Mucosa of rectum (tissue), 2 donors: ENCODE data around the gene MYRIP.
"Not testable (repeated sequence)": the region's sequence is repeated elsewhere in the genome, so short reads cannot be mapped to it uniquely, and the experiment has no call there.

Experiments
- H3K27ac ChIP-seq, 2 donors: one replicate each; pipeline ENCODE4 v1.7.0; 2013; ENCODE audit warnings: inconsistent platforms in 2 of 2, low read depth in 2 of 2, low read length in 2 of 2
- H3K27me3 ChIP-seq, 2 donors: one replicate each; pipeline ENCODE4 v1.7.0; 2013; ENCODE audit warnings: low read length in 2 of 2; ENCODE audit not compliant: control insufficient read depth in 2 of 2, insufficient read depth in 2 of 2
- H3K36me3 ChIP-seq, 2 donors: one replicate each; pipeline ENCODE4 v1.7.0; 2013; ENCODE audit warnings: low read length in 2 of 2; ENCODE audit not compliant: control insufficient read depth in 2 of 2, insufficient read depth in 2 of 2
- H3K4me1 ChIP-seq, 2 donors: one replicate each; pipeline ENCODE4 v1.7.0; 2013; ENCODE audit warnings: low read length in 2 of 2, mild to moderate bottlenecking in 1 of 2; ENCODE audit not compliant: control insufficient read depth in 2 of 2, insufficient read depth in 2 of 2
- H3K4me3 ChIP-seq, 2 donors: one replicate each; pipeline ENCODE4 v1.7.0; 2013; ENCODE audit warnings: low read length in 2 of 2
- H3K9ac ChIP-seq, 2 donors: one replicate each; pipeline ENCODE4 v1.7.0; 2013; ENCODE audit warnings: low read length in 2 of 2, low read depth in 1 of 2, mild to moderate bottlenecking in 1 of 2
- H3K9me3 ChIP-seq, 2 donors: one replicate each; pipeline ENCODE4 v1.7.0; 2013; ENCODE audit warnings: low read length in 2 of 2; ENCODE audit not compliant: control insufficient read depth in 2 of 2
- donor health status: healthy.
- donor health status: Normal muscosa, but diverticular disease.

Gene MYRIP

DNA sequence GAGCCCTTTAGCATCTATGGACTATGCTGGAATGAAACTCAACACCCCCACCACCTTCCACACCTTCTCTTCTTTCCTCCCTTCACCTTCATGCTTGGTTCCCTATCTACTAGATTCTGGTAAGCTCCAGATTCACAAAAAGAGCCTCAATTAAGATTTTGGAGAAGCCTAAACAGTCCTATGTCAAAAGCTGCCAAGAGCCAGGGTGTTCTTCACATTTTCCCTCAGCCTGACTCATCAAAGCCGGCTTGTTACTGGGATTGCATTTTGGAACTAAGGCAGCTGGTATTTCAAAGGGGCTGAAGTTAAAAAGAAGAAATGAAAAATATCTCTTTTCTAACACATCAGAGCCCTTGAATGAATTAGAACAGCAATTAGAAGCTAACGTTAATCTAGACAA, 247.7 kb downstream of the MYRIP start:
- Histone ChIP-seq H3K27ac (no peak overlapping the region), H3K27me3 (no peaks in the 10 kb centered on the region), H3K9me3 (no peaks in the 10 kb centered on the region), H3K36me3 (no peaks in the 10 kb centered on the region), H3K4me1 (no peaks in the 10 kb centered on the region), H3K4me3 (no peak overlapping the region), H3K9ac (no peak overlapping the region)

DNA sequence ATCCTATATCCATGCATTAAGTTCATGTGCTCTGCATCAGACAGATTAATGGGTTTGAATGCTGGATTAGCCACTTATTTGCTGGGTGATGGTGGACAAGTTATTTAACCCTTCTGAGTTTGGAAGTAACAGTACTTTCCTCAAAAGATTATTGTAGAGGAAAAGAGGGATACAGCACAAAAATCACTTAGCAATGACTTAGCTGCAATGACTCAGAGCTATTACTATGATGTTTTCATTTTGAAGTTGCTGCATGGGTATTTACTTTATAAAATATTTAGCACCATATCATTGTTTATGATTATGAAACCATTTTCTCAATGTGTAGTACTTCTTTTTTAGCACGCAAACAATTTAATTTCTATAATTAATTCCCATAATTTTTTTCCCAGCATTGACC, 248.4 kb downstream of the MYRIP start:
- Histone ChIP-seq H3K27ac (no peak overlapping the region), H3K9me3 (no peaks in the 10 kb centered on the region), H3K4me3 (no peak overlapping the region), H3K9ac (no peak overlapping the region), H3K4me1 (no peaks in the 10 kb centered on the region), H3K27me3 (no peaks in the 10 kb centered on the region), H3K36me3 (no peaks in the 10 kb centered on the region)

DNA sequence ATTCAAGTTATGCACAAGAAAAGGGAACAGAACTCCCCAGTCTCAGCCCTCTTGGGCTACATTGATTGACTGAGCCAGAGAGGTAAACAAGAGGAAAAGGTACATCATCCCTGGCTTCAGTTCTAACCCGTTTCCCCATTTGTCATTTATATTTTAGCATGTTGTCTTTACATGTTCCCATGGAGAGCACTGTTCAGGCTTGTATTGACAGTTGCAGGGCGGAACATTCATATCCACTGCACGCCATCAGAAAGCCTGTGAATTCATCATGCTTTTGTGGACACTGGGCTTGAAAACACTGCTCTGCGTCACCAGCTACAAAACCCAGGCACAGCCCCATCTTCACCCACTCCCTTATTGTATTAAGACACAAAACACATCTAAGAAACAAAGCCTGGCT, 259.2 kb downstream of the MYRIP start:
- no peak overlapping the region for H3K4me3 ChIP-seq
- H3K36me3 ChIP-seq, result no peaks in the 10 kb centered on the region
- H3K9me3 ChIP-seq, result no peaks in the 10 kb centered on the region
- H3K27me3 ChIP-seq, result no peaks in the 10 kb centered on the region
- no peak overlapping the region for H3K9ac ChIP-seq
- peaks cover 2 to 4% of the 10 kb centered on the region in 2 donors for H3K4me1 ChIP-seq
- H3K27ac ChIP-seq, result no peak overlapping the region

DNA sequence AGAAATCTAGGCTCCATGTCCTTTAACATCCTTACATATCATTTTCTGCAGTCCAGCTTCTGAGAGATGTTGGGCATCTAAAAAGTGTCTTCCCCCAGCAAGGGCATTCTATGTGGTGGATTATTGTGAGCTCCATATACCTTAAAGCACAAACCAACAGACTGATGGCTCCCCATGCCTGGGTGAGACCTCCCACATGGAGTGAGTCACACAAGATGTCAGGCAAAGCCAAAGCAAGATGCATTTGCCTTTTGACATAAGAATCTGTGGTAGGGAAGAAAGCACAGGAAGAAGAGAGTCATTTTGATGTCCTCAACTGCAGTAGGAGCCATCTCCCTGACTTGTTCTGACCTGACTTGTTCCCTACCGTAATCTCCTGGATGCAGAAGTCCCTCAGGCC, 261.4 kb downstream of the MYRIP start:
- H3K4me3 ChIP-seq, result no peak overlapping the region
- H3K9me3 ChIP-seq, result no peaks in the 10 kb centered on the region

DNA sequence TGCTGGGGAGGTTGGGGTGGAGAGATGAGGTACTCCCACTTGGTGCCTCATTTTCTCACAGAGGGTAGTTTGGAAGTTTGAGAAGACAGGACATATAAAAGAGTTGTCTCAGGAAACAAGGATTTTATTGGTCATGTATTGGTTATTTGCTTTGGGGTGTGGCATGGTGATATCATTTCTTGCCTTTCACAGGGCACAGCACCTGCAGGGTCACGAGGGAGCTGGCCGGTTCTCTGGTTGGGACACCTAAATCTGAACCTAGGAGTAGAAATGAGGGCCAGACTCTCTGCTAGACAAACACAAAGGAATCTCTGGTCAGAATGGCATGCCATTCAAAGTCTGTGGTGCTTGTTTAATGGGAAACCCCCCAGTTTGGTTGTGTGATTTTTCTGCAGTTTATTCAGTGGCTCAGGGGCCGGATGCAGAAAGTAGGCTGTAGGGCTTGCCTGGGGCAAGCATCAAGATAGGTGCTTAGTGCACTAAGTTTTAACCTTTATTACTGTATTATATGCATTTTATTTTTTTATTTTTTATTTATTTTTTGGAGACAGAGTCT, 262.4 kb downstream of the MYRIP start:
- H3K9ac ChIP-seq, result no peak overlapping the region
- no peaks in the 10 kb centered on the region for H3K9me3 ChIP-seq
- H3K36me3 ChIP-seq, result no peaks in the 10 kb centered on the region
- no peaks in the 10 kb centered on the region for H3K27me3 ChIP-seq
- H3K4me3 ChIP-seq, result no peak overlapping the region
- H3K27ac ChIP-seq, result no peak overlapping the region
- H3K4me1 ChIP-seq, result peaks cover 2 to 4% of the 10 kb centered on the region in 2 donors

More for the DNA sequence above, 261.4 kb downstream of the MYRIP start:
- H3K27ac ChIP-seq, result no peak overlapping the region
- H3K4me1 ChIP-seq, result peaks cover 2 to 4% of the 10 kb centered on the region in 2 donors
- H3K9ac ChIP-seq, result no peak overlapping the region
- no peaks in the 10 kb centered on the region for H3K27me3 ChIP-seq
- no peaks in the 10 kb centered on the region for H3K36me3 ChIP-seq

DNA sequence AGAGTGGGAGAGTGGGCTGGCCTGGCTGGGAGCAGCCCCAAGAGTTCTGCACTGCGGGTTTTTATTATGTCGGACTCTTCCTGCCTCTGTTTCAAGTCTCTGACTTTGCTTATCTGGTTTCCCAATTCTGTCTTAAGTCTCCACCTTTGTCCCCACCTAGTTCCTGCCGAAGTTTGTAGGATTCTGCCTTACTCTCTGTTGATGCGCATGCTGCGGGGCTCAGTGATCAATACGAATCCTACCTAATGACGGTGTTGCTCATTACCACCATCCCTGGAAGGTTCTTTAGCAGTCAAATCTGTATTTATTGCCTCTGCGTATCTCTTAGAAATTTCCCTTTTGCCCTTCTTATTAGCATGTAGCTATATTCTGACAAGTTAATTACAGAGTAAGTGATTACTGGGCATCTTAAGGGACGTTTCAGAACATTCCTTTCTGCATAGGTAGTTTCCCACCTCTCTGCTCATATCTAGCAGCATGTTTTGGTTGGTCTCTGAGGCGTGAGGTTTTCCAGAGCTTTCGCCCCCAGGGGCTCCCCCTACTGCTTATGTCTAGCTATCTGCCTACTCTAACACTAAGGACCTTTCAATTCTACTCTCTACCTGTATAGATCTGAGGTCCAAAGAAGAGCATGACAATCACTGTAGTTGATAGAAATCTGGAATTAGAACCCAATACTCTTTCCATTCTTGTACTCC, 264.1 kb downstream of the MYRIP start:
- no peak overlapping the region for H3K9ac ChIP-seq
- H3K27me3 ChIP-seq, result no peaks in the 10 kb centered on the region
- H3K36me3 ChIP-seq, result no peaks in the 10 kb centered on the region
- H3K9me3 ChIP-seq, result no peaks in the 10 kb centered on the region
- H3K4me1 ChIP-seq, result peaks cover 2 to 4% of the 10 kb centered on the region in 2 donors
- no peak overlapping the region for H3K4me3 ChIP-seq
- no peak overlapping the region for H3K27ac ChIP-seq

DNA sequence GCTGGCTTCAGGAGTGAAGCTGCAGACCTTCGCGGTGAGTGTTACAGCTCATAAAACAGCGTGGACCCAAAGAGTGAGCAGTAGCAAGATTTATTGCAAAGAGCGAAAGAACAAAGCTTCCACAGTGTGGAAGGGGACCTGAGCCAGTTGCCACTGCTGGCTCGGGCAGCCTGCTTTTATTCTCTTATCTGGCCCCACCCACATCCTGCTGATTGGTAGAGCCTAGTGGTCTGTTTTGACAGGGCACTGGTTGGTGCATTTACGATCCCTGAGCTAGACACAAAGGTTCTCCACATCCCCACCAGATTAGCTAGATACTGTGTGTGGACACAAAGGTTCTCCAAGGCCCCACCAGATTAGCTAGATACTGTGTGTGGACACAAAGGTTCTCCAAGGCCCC, 267.7 kb downstream of the MYRIP start:
- not testable (repeated sequence) for H3K27ac ChIP-seq, H3K4me1 ChIP-seq, H3K27me3 ChIP-seq, H3K9me3 ChIP-seq, H3K36me3 ChIP-seq, H3K9ac ChIP-seq, H3K4me3 ChIP-seq

DNA sequence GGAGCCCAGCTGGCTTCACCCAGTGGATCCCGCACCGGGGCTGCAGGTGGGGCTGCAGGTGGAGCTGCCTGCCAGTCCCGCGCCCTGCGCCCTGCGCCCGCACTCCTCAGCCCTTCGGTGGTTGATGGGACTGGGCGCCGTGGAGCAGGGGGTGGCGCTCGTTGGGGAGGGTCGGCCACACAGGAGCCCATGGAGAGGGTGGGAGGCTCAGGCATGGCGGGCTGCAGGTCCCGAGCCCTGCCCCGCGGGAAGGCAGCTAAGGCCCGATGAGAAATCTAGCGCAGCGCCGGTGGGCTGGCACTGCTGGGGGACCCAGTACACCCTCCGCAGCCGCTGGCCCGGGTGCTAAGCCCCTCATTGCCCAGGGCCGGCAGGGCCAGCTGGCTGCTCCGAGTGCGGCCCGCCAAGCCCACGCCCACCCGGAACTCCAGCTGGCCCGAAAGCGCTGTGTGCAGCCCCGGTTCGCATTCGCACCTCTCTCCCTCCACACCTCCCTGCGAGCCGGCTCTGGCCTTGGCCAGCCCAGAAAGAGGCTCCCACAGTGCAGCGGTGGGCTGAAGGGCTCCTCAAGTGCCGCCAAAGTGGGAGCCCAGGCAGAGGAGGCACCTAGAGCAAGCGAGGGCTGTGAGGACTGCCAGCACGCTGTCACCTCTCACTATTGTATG, 268.6 kb downstream of the MYRIP start:
- not testable (repeated sequence) for H3K27me3 ChIP-seq, H3K27ac ChIP-seq, H3K4me3 ChIP-seq

DNA sequence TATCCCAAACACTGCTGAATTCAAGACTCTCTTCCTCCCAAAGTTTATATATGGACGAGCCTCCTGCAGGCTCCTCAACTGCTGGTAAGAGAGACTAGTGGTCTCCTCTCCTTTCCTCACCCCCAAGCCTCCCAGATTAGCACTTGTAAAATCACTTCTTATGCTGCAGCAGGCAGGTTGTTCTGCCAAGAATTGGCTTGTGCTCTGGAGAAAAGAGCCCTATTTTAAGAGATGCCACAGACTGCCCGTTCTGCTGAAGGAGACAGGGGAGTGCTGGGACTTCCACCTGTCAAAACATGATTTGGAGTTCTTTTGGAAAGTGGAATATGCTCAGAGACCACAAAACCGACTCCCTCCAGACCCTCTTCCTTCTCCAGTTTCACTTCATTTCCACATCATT, 269.2 kb downstream of the MYRIP start:
- no peak overlapping the region for H3K9ac ChIP-seq
- no peaks in the 10 kb centered on the region for H3K36me3 ChIP-seq
- H3K27me3 ChIP-seq, result no peaks in the 10 kb centered on the region
- H3K27ac ChIP-seq, result no peak overlapping the region
- H3K4me3 ChIP-seq, result no peak overlapping the region
- no peaks in the 10 kb centered on the region for H3K4me1 ChIP-seq
- no peaks in the 10 kb centered on the region for H3K9me3 ChIP-seq

More for the DNA sequence above, 268.6 kb downstream of the MYRIP start:
- not testable (repeated sequence) for H3K9me3 ChIP-seq, H3K36me3 ChIP-seq, H3K4me1 ChIP-seq, H3K9ac ChIP-seq

DNA sequence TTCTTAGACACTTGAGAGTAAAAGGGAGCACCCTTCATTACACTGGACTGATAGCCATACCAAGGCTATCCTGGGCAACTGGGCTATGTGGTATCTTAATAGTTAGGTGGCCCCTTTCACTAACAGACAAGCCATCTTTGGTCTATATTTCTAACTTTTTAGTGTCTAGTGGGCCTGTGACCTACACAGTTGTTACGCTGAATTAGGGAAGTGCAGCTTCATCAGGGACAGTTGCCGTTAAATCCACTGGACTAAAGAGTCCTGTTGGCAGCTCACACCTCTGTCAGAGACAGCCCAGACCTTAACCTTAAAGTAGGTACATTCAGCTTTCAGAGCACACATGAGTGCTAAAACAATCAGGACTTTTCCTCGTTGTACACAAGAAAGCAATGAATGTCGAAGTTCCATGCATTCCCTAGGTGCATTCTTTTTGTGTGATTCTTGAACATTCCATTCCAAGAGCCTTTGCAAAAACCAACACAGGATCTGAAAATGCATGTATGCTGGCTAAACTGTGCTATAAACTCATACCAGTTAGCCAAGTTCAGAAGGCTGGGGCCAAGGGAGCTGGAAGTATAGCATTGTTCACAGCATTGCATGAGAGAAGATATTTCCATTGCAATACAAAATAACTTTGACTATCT, 269.9 kb downstream of the MYRIP start:
- Histone ChIP-seq H3K9me3 (no peaks in the 10 kb centered on the region), H3K27me3 (no peaks in the 10 kb centered on the region), H3K27ac (no peak overlapping the region), H3K4me1 (no peaks in the 10 kb centered on the region), H3K36me3 (no peaks in the 10 kb centered on the region), H3K9ac (no peak overlapping the region), H3K4me3 (no peak overlapping the region)
